GM23248 (cell line): ENCODE measurements around the gene EDAR.

Source experiments
- EZH2 ChIP-seq: fragments of 200-600 bp; sonication (generic); IDR thresholded peaks from 2 replicates; pipeline ENCODE4 v1.6.1; 2018; ENCODE audit warnings: antibody characterized with exemption, mild to moderate bottlenecking; ENCODE audit not compliant: insufficient read depth, poor library complexity, severe bottlenecking
- EZH2phosphoT487 ChIP-seq: fragments of 200-600 bp; sonication (generic); IDR thresholded peaks from 2 replicates; pipeline ENCODE4 v1.6.1; 2018; ENCODE audit warnings: antibody characterized with exemption, moderate library complexity, mild to moderate bottlenecking, low read depth; ENCODE audit not compliant: insufficient read depth

DNA sequence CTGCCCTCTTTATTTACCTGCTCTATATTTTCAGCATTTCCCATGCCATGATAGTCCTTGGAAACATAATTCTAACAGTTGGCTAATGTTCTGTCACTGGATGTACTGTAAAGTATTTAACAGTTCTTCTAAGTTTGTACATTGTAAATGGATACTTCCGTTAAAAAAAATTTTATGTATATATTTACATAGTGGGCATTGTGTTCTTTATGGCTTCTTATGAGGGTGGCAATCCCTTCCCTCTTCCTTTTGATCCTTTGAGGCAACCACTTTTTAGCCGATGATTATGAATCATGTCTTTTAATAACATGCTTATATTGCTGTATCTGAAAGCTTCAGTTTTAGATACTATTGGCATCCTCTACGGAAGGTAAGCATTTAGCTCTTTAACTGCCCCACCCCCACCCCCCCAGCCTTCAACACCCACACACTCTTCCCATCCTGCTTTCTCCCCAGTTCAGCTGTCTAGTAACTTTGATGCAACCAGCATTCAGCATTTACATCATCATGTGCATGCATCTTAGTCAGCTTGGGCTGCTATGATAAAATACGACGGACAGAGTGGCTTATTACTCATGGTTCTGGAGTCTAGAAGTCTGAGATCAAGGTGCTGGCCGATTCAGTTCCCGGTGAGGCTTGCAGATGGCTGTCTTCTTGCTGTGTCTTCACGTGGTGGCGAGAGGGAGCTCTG, 21.0 kb upstream of the EDAR start:
- TF ChIP-seq EZH2 (no peak), EZH2phosphoT487 (no peak)
